Measurements from ENCODE around the gene RERE. TPM values are rescaled to one million over a fixed set of nuclear protein-coding genes. Genes with fewer than 3 reads are reported as not detected.

The RERE gene
- total and polyA plus RNA-seq, 2 donors (not counting 3 experiments of a cell fraction or from before 2014, with no cell fraction given) = 14.1 to 113 TPM

DNA sequence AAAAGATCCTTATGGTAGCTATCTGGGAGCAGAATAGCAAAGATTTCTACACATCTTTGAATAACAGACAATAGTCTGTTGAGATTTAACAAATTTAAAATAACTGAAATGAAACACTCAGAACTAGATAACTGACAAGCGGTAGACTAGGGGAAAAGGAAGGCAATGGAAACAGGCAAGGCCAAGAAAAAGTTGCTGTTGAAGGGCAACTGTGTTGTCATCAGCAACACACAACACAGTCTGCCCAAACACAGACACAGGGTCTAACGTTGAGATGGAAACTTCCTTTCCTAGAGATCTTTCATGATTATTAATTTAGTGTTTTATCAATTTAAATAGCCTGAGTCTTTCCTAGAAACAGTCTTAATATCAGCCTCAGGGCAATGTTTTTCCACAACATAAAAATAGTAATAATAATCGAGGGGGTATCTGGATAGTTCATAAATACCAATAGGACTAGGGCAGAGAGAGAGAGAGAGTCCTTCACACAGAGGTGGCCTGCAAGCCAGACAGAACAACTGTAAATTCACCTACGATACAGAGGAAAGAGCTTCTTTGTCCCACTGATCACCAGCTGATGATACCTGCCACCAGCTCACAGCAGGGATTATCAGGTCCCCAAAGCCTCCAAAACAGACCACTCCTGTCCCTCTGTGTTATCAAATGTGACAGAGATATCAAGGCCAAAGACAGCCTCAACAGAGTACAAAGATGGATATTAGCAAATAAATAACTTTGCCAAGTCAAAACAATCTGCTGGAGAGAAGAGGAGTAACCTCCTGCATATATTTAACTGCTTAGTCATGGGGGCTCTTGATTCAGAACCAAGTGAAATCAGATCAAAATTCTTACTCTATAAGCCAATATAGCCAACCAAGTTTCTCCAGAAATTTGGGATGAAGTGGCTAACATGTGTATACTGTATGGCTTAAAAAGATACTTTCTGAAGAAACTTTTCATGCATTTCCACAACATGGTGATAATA, 254.3 kb downstream of the RERE start:
- Histone ChIP-seq H3K4me2 (ENCODE audit: insufficient read depth, low read length) (no peak overlapping the region), H2AFZ (ENCODE audit: low read depth, low read length) (no peak overlapping the region), H3K36me3 (ENCODE audit: control insufficient read depth in 2 of 2, extremely low read depth in 1 of 2, insufficient read depth in 2 of 2, low read length in 2 of 2) (no peaks in the 10 kb centered on the region), H3K4me1 (ENCODE audit: control insufficient read depth, extremely low read depth, insufficient read depth, low read length) (peaks cover 2% of the 10 kb centered on the region), H4K20me1 (replicated peaks; ENCODE audit: control insufficient read depth, extremely low read depth, insufficient read depth, low read length) (no peaks in the 10 kb centered on the region), H3K27ac (ENCODE audit: insufficient read depth, low read depth, low read length) (no peak overlapping the region), H3K4me3 (replicated peaks in 1 of 3; ENCODE audit: insufficient read depth in 1 of 3, low read depth in 1 of 3, low read length in 3 of 3) (no peak overlapping the region), H3K27me3 (ENCODE audit: control insufficient read depth in 2 of 2, insufficient read depth in 2 of 2, low read length in 2 of 2) (no peaks in the 10 kb centered on the region), H3K79me2 (ENCODE audit: control insufficient read depth, insufficient read depth, low read length) (peaks cover 16% of the 10 kb centered on the region), H3K9me3 (replicated peaks; ENCODE audit: control insufficient read depth, insufficient read depth, low read length) (no peaks in the 10 kb centered on the region), H3K9ac (replicated peaks; ENCODE audit: extremely low read depth, insufficient read depth, low read length) (no peak overlapping the region), H3K9me1 (replicated peaks; ENCODE audit: control insufficient read depth, extremely low read depth, insufficient read depth, low read length) (no peaks in the 10 kb centered on the region)
- ChIA-PET CTCF (interaction anchor here (0.7 to 5.5 kb wide), 10 partner anchors 7 to 286 kb away, joined by 3 to 102 read pairs (median 14); no protein-coding TSS in a partner anchor), POLR2A (no interaction called here)
- dilution Hi-C loops (cut with MboI; ENCODE audit: extremely low pct_ligation_motif_present, low sequenced_read_pairs) = no loop called here
- TF ChIP-seq POLR2AphosphoS5 (IDR thresholded peaks at IDR 0.05; ENCODE audit: insufficient read depth, low read depth, low read length) (no peak), GATA2 (IDR thresholded peaks at IDR 0.05; ENCODE audit: insufficient read depth, insufficient read length, low read depth, low read length) (no peak), JUN (IDR thresholded peaks at IDR 0.05; ENCODE audit: borderline replicate concordance, insufficient read depth, insufficient read length, low read depth) (no peak), EZH2 (IDR thresholded peaks at IDR 0.05; ENCODE audit: borderline replicate concordance, low read depth, low read length, severe bottlenecking) (no peak), POLR2A (IDR thresholded peaks at IDR 0.05; ENCODE audit: low read depth, low read length) (no peak), MYC (IDR thresholded peaks at IDR 0.05; ENCODE audit: low read depth, low read length) (no peak), FOS (IDR thresholded peaks at IDR 0.05; ENCODE audit: borderline replicate concordance, insufficient read depth, low read length) (no peak)
- TF ChIP-seq, protein P1, sequence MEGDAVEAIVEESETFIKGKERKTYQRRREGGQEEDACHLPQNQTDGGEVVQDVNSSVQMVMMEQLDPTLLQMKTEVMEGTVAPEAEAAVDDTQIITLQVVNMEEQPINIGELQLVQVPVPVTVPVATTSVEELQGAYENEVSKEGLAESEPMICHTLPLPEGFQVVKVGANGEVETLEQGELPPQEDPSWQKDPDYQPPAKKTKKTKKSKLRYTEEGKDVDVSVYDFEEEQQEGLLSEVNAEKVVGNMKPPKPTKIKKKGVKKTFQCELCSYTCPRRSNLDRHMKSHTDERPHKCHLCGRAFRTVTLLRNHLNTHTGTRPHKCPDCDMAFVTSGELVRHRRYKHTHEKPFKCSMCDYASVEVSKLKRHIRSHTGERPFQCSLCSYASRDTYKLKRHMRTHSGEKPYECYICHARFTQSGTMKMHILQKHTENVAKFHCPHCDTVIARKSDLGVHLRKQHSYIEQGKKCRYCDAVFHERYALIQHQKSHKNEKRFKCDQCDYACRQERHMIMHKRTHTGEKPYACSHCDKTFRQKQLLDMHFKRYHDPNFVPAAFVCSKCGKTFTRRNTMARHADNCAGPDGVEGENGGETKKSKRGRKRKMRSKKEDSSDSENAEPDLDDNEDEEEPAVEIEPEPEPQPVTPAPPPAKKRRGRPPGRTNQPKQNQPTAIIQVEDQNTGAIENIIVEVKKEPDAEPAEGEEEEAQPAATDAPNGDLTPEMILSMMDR (IDR thresholded peaks at IDR 0.05; ENCODE audit: extremely low read depth in 1 of 2, insufficient read depth in 1 of 2, low read depth in 1 of 2, low read length in 2 of 2) = no peak
- TF ChIP-seq, protein P2, sequence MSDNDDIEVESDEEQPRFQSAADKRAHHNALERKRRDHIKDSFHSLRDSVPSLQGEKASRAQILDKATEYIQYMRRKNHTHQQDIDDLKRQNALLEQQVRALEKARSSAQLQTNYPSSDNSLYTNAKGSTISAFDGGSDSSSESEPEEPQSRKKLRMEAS (IDR thresholded peaks at IDR 0.05; ENCODE audit: insufficient read depth, insufficient read length) = no peak
- no TSS peak for BruUV-seq (replicated peaks)
- intact Hi-C loops (cut with micrococcal nuclease) = no loop called here
- DNase-seq (ENCODE audit: low read depth, low spot score) (peak; percentile 21), FAIRE-seq (no peak)
